Measurements from ENCODE around the gene TOMM70.

Gene TOMM70

GRCh38 chr3:100419406-100419805 is 18.5 kb upstream of the TOMM70 start:
- TF ChIP-seq EZH2 (optimal IDR thresholded peaks at IDR 0.05; ENCODE audit: low read depth, low read length): no peak
- no peak for TF ChIP-seq CTCF (IDR thresholded peaks at IDR 0.05; ENCODE audit: low read length)
- TF ChIP-seq EZH2phosphoT487 (IDR thresholded peaks at IDR 0.05; ENCODE audit: low read length): no peak
- no peak for DNase-seq
- Histone ChIP-seq H3F3A (ENCODE audit: insufficient read depth, low read length) (no peaks in the 10 kb centered on the region), H3K27me3 (replicated peaks; ENCODE audit: insufficient read depth, low read length) (no peaks in the 10 kb centered on the region), H3K79me2 (ENCODE audit: low read length) (no peaks in the 10 kb centered on the region), H3K27ac (ENCODE audit: low read length) (no peak overlapping the region), H3K9ac (ENCODE audit: low read length) (no peak overlapping the region), H4K20me1 (ENCODE audit: insufficient read depth, low read length) (no peaks in the 10 kb centered on the region), H2AFZ (ENCODE audit: low read length) (no peak overlapping the region), H3K9me2 (replicated peaks; ENCODE audit: insufficient read depth, low read length) (no peaks in the 10 kb centered on the region), H3K36me3 (replicated peaks; ENCODE audit: insufficient read depth, low read length) (no peaks in the 10 kb centered on the region), H3K4me1 (ENCODE audit: low read length) (no peaks in the 10 kb centered on the region), H3K4me3 (ENCODE audit: low read length) (no peak overlapping the region), H3K4me2 (ENCODE audit: low read depth, low read length) (no peak overlapping the region), H3K9me3 (replicated peaks; ENCODE audit: insufficient read depth, low read length) (no peaks in the 10 kb centered on the region)

- DNase-seq: no peak
- Histone ChIP-seq H3K36me3 (replicated peaks; ENCODE audit: insufficient read depth, low read length) (no peaks in the 10 kb centered on the region), H3K9ac (ENCODE audit: low read length) (no peak overlapping the region), H3K4me3 (ENCODE audit: low read length) (no peak overlapping the region), H3K9me3 (replicated peaks; ENCODE audit: insufficient read depth, low read length) (no peaks in the 10 kb centered on the region), H3K4me2 (ENCODE audit: low read depth, low read length) (no peak overlapping the region), H3F3A (ENCODE audit: insufficient read depth, low read length) (no peaks in the 10 kb centered on the region), H2AFZ (ENCODE audit: low read length) (no peak overlapping the region), H3K9me2 (replicated peaks; ENCODE audit: insufficient read depth, low read length) (no peaks in the 10 kb centered on the region), H3K27me3 (replicated peaks; ENCODE audit: insufficient read depth, low read length) (no peaks in the 10 kb centered on the region), H3K4me1 (ENCODE audit: low read length) (no peaks in the 10 kb centered on the region), H3K27ac (ENCODE audit: low read length) (no peak overlapping the region), H3K79me2 (ENCODE audit: low read length) (no peaks in the 10 kb centered on the region), H4K20me1 (ENCODE audit: insufficient read depth, low read length) (no peaks in the 10 kb centered on the region)
- no peak for TF ChIP-seq EZH2 (optimal IDR thresholded peaks at IDR 0.05; ENCODE audit: low read depth, low read length)
- TF ChIP-seq CTCF (IDR thresholded peaks at IDR 0.05; ENCODE audit: low read length): no peak
- TF ChIP-seq EZH2phosphoT487 (IDR thresholded peaks at IDR 0.05; ENCODE audit: low read length): no peak
Observed at GRCh38 chr3:100416863-100417262, 16.0 kb upstream of the TOMM70 start.

GRCh38 chr3:100416176-100416575 is 15.3 kb upstream of the TOMM70 start:
- Histone ChIP-seq H3K4me1 (ENCODE audit: low read length) (no peaks in the 10 kb centered on the region), H3K9ac (ENCODE audit: low read length) (no peak overlapping the region), H3K79me2 (ENCODE audit: low read length) (no peaks in the 10 kb centered on the region), H3K9me3 (replicated peaks; ENCODE audit: insufficient read depth, low read length) (no peaks in the 10 kb centered on the region), H3F3A (ENCODE audit: insufficient read depth, low read length) (no peaks in the 10 kb centered on the region), H3K27me3 (replicated peaks; ENCODE audit: insufficient read depth, low read length) (no peaks in the 10 kb centered on the region), H3K9me2 (replicated peaks; ENCODE audit: insufficient read depth, low read length) (no peaks in the 10 kb centered on the region), H3K4me3 (ENCODE audit: low read length) (no peak overlapping the region), H3K4me2 (ENCODE audit: low read depth, low read length) (no peak overlapping the region), H3K27ac (ENCODE audit: low read length) (no peak overlapping the region), H2AFZ (ENCODE audit: low read length) (no peak overlapping the region), H3K36me3 (replicated peaks; ENCODE audit: insufficient read depth, low read length) (no peaks in the 10 kb centered on the region), H4K20me1 (ENCODE audit: insufficient read depth, low read length) (no peaks in the 10 kb centered on the region)
- TF ChIP-seq EZH2phosphoT487 (IDR thresholded peaks at IDR 0.05; ENCODE audit: low read length) (no peak), CTCF (IDR thresholded peaks at IDR 0.05; ENCODE audit: low read length) (no peak), EZH2 (optimal IDR thresholded peaks at IDR 0.05; ENCODE audit: low read depth, low read length) (no peak)
- no peak for DNase-seq
